Muscle of leg (tissue), 11 donors: Measurements from ENCODE around the gene SLC25A41. TPM values are rescaled to one million over a fixed set of nuclear protein-coding genes. Genes with fewer than 3 reads are reported as not detected.

Experiments used
- DNase-seq: peaks from one replicate; pipeline ENCODE4 v3.0.0; 2013
- H3K27ac ChIP-seq: one replicate; pipeline ENCODE4 v1.5.1; 2013; ENCODE audit warnings: mild to moderate bottlenecking, low read length, control low read depth
- H3K27me3 ChIP-seq: one replicate; pipeline ENCODE4 v1.6.1; 2013; ENCODE audit warnings: low read length; ENCODE audit not compliant: control insufficient read depth, insufficient read depth
- H3K36me3 ChIP-seq: one replicate; pipeline ENCODE4 v1.6.1; 2013; ENCODE audit warnings: low read length; ENCODE audit not compliant: control insufficient read depth, insufficient read depth
- H3K4me1 ChIP-seq: one replicate; pipeline ENCODE4 v1.6.1; 2013; ENCODE audit warnings: low read length; ENCODE audit not compliant: control insufficient read depth, insufficient read depth
- H3K4me3 ChIP-seq: one replicate; pipeline ENCODE4 v1.5.1; 2013; ENCODE audit warnings: low read length, control low read depth
- H3K9me3 ChIP-seq: replicated peaks from 2 replicates; pipeline ENCODE4 v1.6.1; 2013; ENCODE audit warnings: low read depth, low read length; ENCODE audit not compliant: control insufficient read depth
- WGBS: methylation state at CpG from one replicate; pipeline ENCODE4 v1.1.5; 2013; ENCODE audit warnings: missing lambda C conversion rate; ENCODE audit not compliant: insufficient coverage; 5-methylcytosine and 5-hydroxymethylcytosine counted together
- polyA plus RNA-seq, 8 donors: library from polyadenylated mRNA; unstranded; fragments of 120-200 nt; gene quantifications; one replicate each; pipeline versions ENCODE4 v1.2.1 to v1.2.3, GENCODE V29; 2013; ENCODE audit warnings: inconsistent platforms in 1 of 8, low replicate concordance in 1 of 8; ENCODE audit not compliant: insufficient read length in 8 of 8, insufficient read depth in 1 of 8
- total RNA-seq: library from RNA; stranded (reverse); fragments of 120-200 nt; gene quantifications from one replicate; pipeline ENCODE4 v1.2.4, GENCODE V29; 2013

The SLC25A41 gene
- total and polyA plus RNA-seq, 9 donors: 0.19 to 0.71 (median 0.48) TPM

DNA sequence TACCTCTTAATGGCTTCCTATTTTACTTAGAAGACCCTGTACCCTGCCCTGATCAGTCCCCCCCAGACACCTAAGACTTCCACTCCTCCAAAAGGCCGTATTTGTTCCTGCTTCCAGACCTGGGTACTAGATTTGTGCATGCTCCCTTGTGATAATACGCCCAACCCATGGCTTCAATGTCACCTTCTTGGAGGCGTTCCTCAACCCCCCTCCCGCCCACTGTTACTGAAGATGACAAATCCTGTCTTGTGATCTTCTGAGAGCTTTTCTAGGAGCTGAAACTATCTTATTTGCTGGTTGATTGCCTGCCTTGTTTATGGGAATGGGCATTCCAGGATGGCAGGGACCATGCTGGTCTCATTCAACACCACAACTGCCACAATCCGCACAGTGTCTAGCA, 16.6 kb upstream of the SLC25A41 start:
- no peak overlapping the region for H3K27ac ChIP-seq
- DNase-seq: no peak
- H3K4me3 ChIP-seq: no peak overlapping the region
- no peaks in the 10 kb centered on the region for H3K4me1 ChIP-seq
- H3K27me3 ChIP-seq: no peaks in the 10 kb centered on the region
- 90% methylated on average over 3 of the region's 5 CpGs for WGBS
- H3K9me3 ChIP-seq: peaks cover 18% of the 10 kb centered on the region
- peaks cover 33% of the 10 kb centered on the region for H3K36me3 ChIP-seq

DNA sequence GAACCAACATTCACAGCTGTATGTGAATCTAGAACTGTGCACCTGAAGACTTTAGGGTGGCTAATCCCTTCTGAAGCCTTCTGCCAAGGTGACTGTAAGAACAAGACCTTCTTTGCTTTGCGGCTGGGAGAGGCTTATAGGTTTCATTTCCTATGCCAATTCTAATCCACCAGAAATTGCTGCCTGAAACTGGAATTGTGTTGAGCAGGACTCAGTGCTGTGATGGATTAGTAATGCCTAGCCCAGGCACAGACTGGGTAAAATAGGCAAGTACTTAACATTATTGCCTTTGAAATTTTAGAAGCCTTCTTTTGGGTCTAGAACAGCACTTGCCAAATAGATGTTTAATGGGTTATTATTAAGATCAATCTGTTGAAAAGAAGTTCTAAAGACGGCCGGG, 14.5 kb upstream of the SLC25A41 start:
- H3K4me3 ChIP-seq: no peak overlapping the region
- WGBS: 94% methylated on average over 2 of the region's 3 CpGs
- H3K27ac ChIP-seq: no peak overlapping the region
- DNase-seq: no peak
- H3K4me1 ChIP-seq: no peaks in the 10 kb centered on the region
- H3K27me3 ChIP-seq: no peaks in the 10 kb centered on the region
- peaks cover 18% of the 10 kb centered on the region for H3K36me3 ChIP-seq
- H3K9me3 ChIP-seq: peaks cover 5% of the 10 kb centered on the region

DNA sequence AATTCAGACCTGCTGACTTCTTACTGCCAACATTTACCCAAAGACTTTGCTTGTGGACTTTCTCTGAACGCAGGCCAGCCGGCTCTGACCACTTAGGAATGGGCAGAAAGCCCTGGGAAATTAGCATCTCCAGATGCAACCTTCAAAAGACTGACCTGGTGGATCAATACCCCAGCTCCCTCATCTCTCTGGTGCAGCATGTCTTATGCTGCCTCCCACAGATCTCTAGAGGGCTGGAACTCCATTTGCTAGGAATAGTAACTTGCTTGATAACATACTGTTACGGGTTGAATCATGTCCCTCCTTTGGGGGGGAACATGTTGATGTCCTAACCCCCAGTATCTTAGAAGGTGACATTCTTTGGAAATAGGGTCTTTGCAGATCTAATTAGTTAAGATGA, 12.9 kb upstream of the SLC25A41 start:
- Histone ChIP-seq H3K36me3 (peaks cover 13% of the 10 kb centered on the region), H3K27me3 (no peaks in the 10 kb centered on the region)

DNA sequence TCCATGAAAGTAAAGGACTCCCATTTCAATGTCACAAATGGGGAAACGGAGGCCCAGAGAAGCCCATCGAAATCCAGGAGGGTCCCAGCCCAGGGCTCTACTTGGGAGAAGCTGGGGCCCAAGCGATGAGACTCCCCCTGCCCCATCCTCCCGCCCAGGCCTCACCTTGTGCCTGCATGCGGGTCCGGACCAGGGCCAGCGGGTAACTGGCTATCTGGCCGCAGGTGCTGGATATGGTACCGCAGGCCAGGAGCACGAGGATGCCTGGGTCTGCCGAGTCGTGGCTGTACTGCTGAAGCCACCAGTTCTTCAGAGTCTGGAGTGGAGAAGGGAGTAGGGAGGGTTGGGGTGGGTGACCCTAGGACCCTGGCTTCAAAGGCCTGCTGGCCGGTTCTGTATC, 10.4 kb upstream of the SLC25A41 start:
- Histone ChIP-seq H3K27ac (no peak overlapping the region), H3K9me3 (peaks cover 5% of the 10 kb centered on the region), H3K4me3 (no peak overlapping the region), H3K4me1 (no peaks in the 10 kb centered on the region), H3K36me3 (peaks cover 10% of the 10 kb centered on the region), H3K27me3 (no peaks in the 10 kb centered on the region)
- 93% methylated on average over 12 of the region's 13 CpGs for WGBS
- no peak for DNase-seq

More for the DNA sequence above, 12.9 kb upstream of the SLC25A41 start:
- peaks cover 5% of the 10 kb centered on the region for H3K9me3 ChIP-seq
- no peak overlapping the region for H3K4me3 ChIP-seq
- H3K4me1 ChIP-seq: no peaks in the 10 kb centered on the region
- no CpG with 5 or more reads among the region's 3 CpGs for WGBS
- no peak overlapping the region for H3K27ac ChIP-seq
- DNase-seq: no peak

DNA sequence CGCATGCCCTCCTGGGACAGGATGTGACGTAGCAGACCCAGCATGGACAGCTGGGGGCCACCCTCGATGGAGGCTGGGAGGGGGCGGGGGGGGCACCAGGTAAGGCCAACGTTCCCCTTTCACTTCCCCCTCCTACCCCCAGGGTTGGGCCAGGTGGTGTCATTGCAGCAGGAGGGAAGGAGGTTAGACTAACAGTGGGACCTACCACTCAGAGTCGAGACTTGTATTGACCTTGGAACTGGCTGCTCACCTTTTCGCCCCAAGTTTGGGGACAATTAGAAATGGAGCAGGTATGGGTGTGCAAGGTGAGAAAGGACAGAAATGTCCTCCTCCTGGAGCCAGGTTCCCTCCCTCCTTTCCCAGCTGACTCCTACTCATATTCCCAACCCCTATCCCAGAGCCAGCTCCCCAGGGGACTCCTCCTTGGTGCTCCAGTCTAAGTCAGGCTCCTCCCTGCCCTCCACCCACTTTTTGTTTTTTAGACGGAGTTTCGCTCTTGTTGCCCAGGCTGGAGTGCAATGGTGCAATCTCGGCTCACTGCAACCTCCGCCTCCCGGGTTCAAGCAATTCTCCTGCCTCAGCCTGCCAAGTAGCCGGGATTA, 8.6 kb upstream of the SLC25A41 start:
- Histone ChIP-seq H3K4me1 (no peaks in the 10 kb centered on the region), H3K4me3 (no peak overlapping the region), H3K27ac (no peak overlapping the region), H3K36me3 (peaks cover 10% of the 10 kb centered on the region), H3K27me3 (no peaks in the 10 kb centered on the region), H3K9me3 (peaks cover 5% of the 10 kb centered on the region)
- no peak for DNase-seq
- 79% methylated on average over 7 of the region's 13 CpGs for WGBS

DNA sequence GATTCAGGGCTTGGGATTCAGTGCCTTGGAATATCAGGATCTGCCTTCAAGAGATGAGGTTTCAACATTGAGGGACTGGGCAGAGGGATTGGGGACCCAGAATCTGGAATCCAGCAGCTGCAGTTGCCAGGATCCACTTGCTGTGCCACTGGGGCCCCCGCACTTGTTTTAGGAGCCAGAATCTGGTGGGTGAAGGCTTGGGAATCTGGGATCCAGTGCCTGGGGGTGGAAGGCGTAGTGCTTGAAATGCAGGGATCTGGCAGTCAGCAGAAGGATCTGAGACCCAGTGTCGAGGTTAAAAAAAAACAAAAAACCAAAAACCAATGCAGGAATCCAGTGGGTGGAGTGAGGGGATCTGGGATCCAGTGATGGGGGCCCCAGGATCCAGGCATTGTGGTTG, 7.3 kb upstream of the SLC25A41 start:
- Histone ChIP-seq H3K27ac (no peak overlapping the region), H3K36me3 (peaks cover 5% of the 10 kb centered on the region), H3K9me3 (peaks cover 5% of the 10 kb centered on the region), H3K27me3 (no peaks in the 10 kb centered on the region), H3K4me1 (no peaks in the 10 kb centered on the region), H3K4me3 (no peak overlapping the region)
- 100% methylated on average over 2 of the region's 3 CpGs for WGBS
- DNase-seq: no peak

DNA sequence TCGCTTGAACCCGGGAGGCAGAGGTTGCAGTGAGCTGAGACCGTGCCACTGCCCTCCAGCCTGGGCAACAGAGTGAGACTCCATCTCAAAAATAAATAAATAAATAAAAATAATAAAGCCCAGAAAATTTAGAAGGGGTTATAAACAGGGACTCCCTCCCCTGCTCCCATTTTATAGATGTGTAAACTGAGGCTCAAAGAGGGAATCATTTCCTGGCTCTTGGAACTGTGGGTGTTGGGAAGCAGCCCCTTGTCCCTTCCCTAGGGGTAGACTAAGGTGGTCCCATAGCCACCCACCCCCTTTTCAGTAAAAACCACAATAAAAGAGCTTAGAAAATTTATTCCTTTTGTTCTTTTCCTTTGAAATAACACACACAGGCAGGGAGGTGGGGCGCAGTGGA, 6.2 kb upstream of the SLC25A41 start:
- DNase-seq: no peak
- Histone ChIP-seq H3K9me3 (no peaks in the 10 kb centered on the region), H3K4me3 (no peak overlapping the region), H3K27me3 (no peaks in the 10 kb centered on the region), H3K27ac (no peak overlapping the region), H3K4me1 (no peaks in the 10 kb centered on the region), H3K36me3 (no peaks in the 10 kb centered on the region)
- no CpG with 5 or more reads among the region's 4 CpGs for WGBS

DNA sequence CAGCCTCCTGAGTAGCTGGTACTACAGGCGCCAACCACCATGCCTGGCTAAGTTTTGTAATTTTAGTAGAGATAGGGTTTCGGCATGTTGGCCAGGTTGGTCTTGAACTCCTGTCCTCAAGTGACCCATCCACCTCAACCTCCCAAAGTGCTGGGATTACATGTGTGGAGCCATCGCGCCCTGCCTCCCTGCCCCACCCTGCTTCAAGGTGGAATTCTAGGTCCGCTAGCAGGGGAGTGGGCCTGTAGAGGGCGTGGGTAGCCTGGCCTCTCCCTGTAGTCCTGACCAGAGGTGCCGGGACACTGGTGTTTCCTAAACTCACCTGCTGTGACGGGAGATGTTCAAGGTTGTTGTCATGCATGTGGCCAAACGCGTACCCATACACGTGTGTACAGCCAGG, 398 bp downstream of the SLC25A41 start:
- Histone ChIP-seq H3K4me3 (no peak overlapping the region), H3K27ac (no peak overlapping the region), H3K27me3 (peaks cover 6% of the 10 kb centered on the region), H3K4me1 (no peaks in the 10 kb centered on the region), H3K9me3 (no peaks in the 10 kb centered on the region), H3K36me3 (no peaks in the 10 kb centered on the region)
- WGBS: 58% methylated on average over 8 of the region's 11 CpGs
- DNase-seq: no peak

DNA sequence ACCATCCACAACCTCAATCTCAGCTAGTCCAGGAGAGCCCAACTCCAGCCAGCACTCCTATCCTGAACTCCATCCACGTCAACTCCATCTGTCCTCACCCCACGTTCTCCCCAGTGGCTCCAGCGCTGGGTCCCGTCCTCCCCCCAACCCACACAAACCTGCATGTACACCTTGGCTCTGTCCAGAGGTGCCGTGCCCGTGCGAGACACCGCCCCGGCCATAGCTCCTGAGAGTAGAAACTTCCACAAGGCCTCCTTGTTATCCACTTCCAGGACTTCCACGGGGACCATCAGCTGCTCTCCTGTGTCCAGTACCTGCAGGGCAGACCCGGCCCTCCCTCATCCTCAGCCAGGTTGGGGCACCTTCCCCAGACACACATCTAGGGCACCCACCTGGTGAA, 1.7 kb downstream of the SLC25A41 start:
- no peaks in the 10 kb centered on the region for H3K4me1 ChIP-seq
- H3K27me3 ChIP-seq: peaks cover 6% of the 10 kb centered on the region
- DNase-seq: no peak
- no peaks in the 10 kb centered on the region for H3K36me3 ChIP-seq
- WGBS: 88% methylated on average over 11 of the region's 11 CpGs
- no peak overlapping the region for H3K4me3 ChIP-seq
- no peak overlapping the region for H3K27ac ChIP-seq
- no peaks in the 10 kb centered on the region for H3K9me3 ChIP-seq

DNA sequence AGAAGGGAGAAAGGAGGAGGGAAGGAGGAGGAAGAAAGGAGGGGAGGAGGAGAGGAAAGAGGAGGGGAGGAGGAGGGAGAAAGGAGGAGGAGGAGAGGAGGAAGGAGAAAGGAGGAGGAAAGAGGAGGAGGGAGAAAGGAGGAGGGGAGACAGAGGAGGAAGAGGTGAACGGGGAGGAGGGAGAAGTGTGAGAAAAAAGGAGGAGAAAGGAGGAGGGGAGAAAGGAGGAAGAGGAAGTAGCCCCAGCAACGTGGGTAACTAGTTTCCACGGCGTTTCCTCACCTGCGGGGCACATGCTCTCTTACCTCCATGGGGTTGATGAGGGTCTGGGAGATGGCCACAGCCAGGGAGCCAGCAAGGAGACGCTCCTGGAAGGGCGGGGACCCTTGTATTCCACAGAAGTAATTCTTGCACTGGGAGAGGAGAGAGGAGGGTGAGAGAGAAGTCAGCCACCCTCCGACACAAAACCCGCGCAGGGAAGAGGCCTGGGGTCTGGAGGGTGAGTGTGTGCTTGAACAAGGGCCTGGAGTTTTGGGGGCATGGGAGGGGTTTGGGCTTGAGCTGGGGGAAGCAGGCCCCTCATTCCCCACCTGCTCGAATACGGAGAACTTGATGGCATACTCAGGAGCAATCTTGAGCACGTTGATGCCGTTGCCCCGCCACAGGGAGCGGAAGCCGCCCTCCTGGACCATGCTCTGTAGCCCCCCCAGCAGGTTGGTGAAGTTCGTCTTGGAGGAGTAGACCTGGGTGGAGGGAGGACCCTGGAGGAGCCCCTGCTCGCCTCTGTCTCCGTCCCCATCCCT, 3.9 kb downstream of the SLC25A41 start:
- 44% methylated on average over 12 of the region's 20 CpGs for WGBS
- Histone ChIP-seq H3K4me3 (no peak overlapping the region), H3K27me3 (peaks cover 6% of the 10 kb centered on the region), H3K27ac (no peak overlapping the region), H3K9me3 (peaks cover 2% of the 10 kb centered on the region), H3K36me3 (no peaks in the 10 kb centered on the region), H3K4me1 (peaks cover 10% of the 10 kb centered on the region)
- no peak for DNase-seq
